GM23338 (cell line): Measurements from ENCODE around the gene ATG9A. TPM values are rescaled to one million over a fixed set of nuclear protein-coding genes. Genes with fewer than 3 reads are reported as not detected.

ENCODE experiments used
- ATAC-seq: fragments of 200-7000 bp; cut with Tn5 transposase; 3 replicates; pipeline ENCODE4 v1.9.1; 2020
- DNase-seq: peaks from one replicate; pipeline ENCODE4 v3.0.0-alpha.2; 2015; ENCODE audit warnings: low spot score
- H2AFZ ChIP-seq: fragments of 200-600 bp; sonication (generic); 2 replicates; pipeline ENCODE4 v1.8.0; 2016; ENCODE audit warnings: antibody characterized with exemption, mild to moderate bottlenecking, moderate library complexity
- H3F3A ChIP-seq: fragments of 200-600 bp; sonication (generic); replicated peaks from 2 replicates; pipeline ENCODE4 v1.8.0; 2017; ENCODE audit warnings: antibody characterized with exemption, mixed run types, low read depth
- H3K27ac ChIP-seq: fragments of 200-600 bp; sonication (generic); 2 replicates; pipeline ENCODE4 v1.6.1; 2016; ENCODE audit warnings: low read depth
- H3K27me3 ChIP-seq: fragments of 200-600 bp; sonication (generic); 2 replicates; pipeline ENCODE4 v1.8.0; 2016; ENCODE audit warnings: mild to moderate bottlenecking, mixed run types, moderate library complexity; ENCODE audit not compliant: insufficient read depth
- H3K36me3 ChIP-seq: fragments of 200-600 bp; sonication (generic); 2 replicates; pipeline ENCODE4 v1.8.0; 2016; ENCODE audit warnings: mild to moderate bottlenecking; ENCODE audit not compliant: insufficient read depth
- H3K4me1 ChIP-seq: fragments of 200-600 bp; sonication (generic); 2 replicates; pipeline ENCODE4 v1.8.0; 2016; ENCODE audit warnings: mild to moderate bottlenecking, moderate library complexity; ENCODE audit not compliant: insufficient read depth
- H3K4me2 ChIP-seq: fragments of 200-600 bp; sonication (generic); 2 replicates; pipeline ENCODE4 v1.7.1; 2017; ENCODE audit warnings: mixed run types
- H3K4me3 ChIP-seq: fragments of 200-600 bp; sonication (generic); 2 replicates; pipeline ENCODE4 v1.6.1; 2016; ENCODE audit warnings: mixed run types
- H3K79me2 ChIP-seq: fragments of 200-600 bp; sonication (generic); replicated peaks from 2 replicates; pipeline ENCODE4 v1.8.0; 2017; ENCODE audit warnings: mild to moderate bottlenecking; ENCODE audit not compliant: insufficient read depth
- H3K9me2 ChIP-seq: fragments of 200-600 bp; sonication (generic); 2 replicates; pipeline ENCODE4 v1.8.0; 2017; ENCODE audit not compliant: insufficient read depth
- H4K20me1 ChIP-seq: fragments of 200-600 bp; sonication (generic); replicated peaks from 2 replicates; pipeline ENCODE4 v1.8.0; 2017; ENCODE audit warnings: mild to moderate bottlenecking; ENCODE audit not compliant: insufficient read depth
- H3K27ac Mint-ChIP-seq: 2 replicates; pipeline ENCODE4 v1.8.0; 2020; ENCODE audit warnings: inconsistent platforms, mild to moderate bottlenecking, moderate library complexity, mixed read lengths
- H3K27me3 Mint-ChIP-seq: 3 replicates; pipeline ENCODE4 v1.8.0; 2022; ENCODE audit warnings: low read depth, mild to moderate bottlenecking, moderate library complexity, mixed read lengths, inconsistent platforms; ENCODE audit not compliant: insufficient read depth, poor library complexity
- H3K36me3 Mint-ChIP-seq: 3 replicates; pipeline ENCODE4 v1.8.0; 2021; ENCODE audit warnings: low read depth, mild to moderate bottlenecking, inconsistent platforms, moderate library complexity, mixed read lengths
- H3K4me1 Mint-ChIP-seq: 3 replicates; pipeline ENCODE4 v1.8.0; 2020; ENCODE audit warnings: mild to moderate bottlenecking, inconsistent platforms, mixed read lengths
- H3K4me3 Mint-ChIP-seq: 3 replicates; pipeline ENCODE4 v1.8.0; 2021; ENCODE audit warnings: moderate library complexity, mild to moderate bottlenecking, inconsistent platforms, mixed read lengths
- H3K9me3 Mint-ChIP-seq: 3 replicates; pipeline ENCODE4 v1.8.0; 2020; ENCODE audit warnings: moderate library complexity, mild to moderate bottlenecking, inconsistent platforms, mixed read lengths
- CREB1 ChIP-seq: fragments of 250-450 bp; sonication (Bioruptor Pico); IDR thresholded peaks from 2 replicates; pipeline ENCODE4 v1.5.0; 2020; ENCODE audit warnings: low read depth, mild to moderate bottlenecking, moderate library complexity
- ETS1 ChIP-seq: IDR thresholded peaks from 2 replicates; pipeline ENCODE4 v1.6.1; 2016; ENCODE audit warnings: antibody characterized with exemption
- JUNB ChIP-seq: IDR thresholded peaks from one replicate; pipeline ENCODE4 v1.6.1; 2016; ENCODE audit warnings: antibody characterized with exemption; ENCODE audit not compliant: unreplicated experiment
- NANOG ChIP-seq: IDR thresholded peaks from 2 replicates; pipeline ENCODE4 v1.6.1; 2016; ENCODE audit warnings: antibody characterized with exemption, borderline replicate concordance
- POLR2AphosphoS5 ChIP-seq: IDR thresholded peaks from 2 replicates; pipeline ENCODE4 v1.6.1; 2016; ENCODE audit warnings: antibody characterized with exemption, low read depth
- REST ChIP-seq: IDR thresholded peaks from one replicate; pipeline ENCODE4 v1.6.1; 2018; ENCODE audit warnings: antibody characterized with exemption; ENCODE audit not compliant: unreplicated experiment
- ZNF331 ChIP-seq: fragments of 250-450 bp; sonication (Bioruptor Pico); IDR thresholded peaks from 2 replicates; pipeline ENCODE4 v1.5.0; 2020; ENCODE audit warnings: low read depth, mild to moderate bottlenecking, moderate library complexity
- polyA plus RNA-seq: library from polyadenylated mRNA; unstranded; fragments of >200 nt; fragmentation: Nextera tagmentation; extraction: Ambion mirVana; gene quantifications from 2 replicates; pipeline ENCODE4 v1.2.1, GENCODE V29; 2016
- total RNA-seq: library from RNA; depleted of rRNA; stranded (reverse); fragments of >200 nt; shearing (Covaris generic); gene quantifications from 2 replicates; pipeline ENCODE4 v1.2.3, GENCODE V29; 2014

ATG9A gene
- total and polyA plus RNA-seq, 2 experiments from 2014 or later = 20.7 to 54.2 TPM

GRCh38 chr2:219253753-219254589 is 24.5 kb upstream of the ATG9A start, which contains the start of gene TUBA4A:
Gene TUBA4A (minus strand): TSS chr2:219253918. CDS start chr2:219253858, 60 bp downstream.
- ATAC-seq = peak; percentile 78

GRCh38 chr2:219252900-219253752 is 23.7 kb upstream of the ATG9A start, which contains the start of gene TUBA4B:
Gene TUBA4B (plus strand): TSS chr2:219253243. CDS start chr2:219253408, 165 bp downstream.
- H3K4me2 ChIP-seq = peak within 1 kb of the TSS; percentile 96
- peak within 1 kb of the TSS; percentile 74 for H3K4me3 ChIP-seq
- Mint-ChIP-seq H3K27ac (peak within 1 kb of the TSS; percentile 77), H3K4me1 (peaks cover 43% of the 10 kb centered on the region), H3K9me3 (no peaks in the 10 kb centered on the region), H3K4me3 (peak within 1 kb of the TSS; percentile 85), H3K36me3 (peaks cover 37% of the 10 kb centered on the region), H3K27me3 (peaks cover 41% of the 10 kb centered on the region)
- no peaks in the 10 kb centered on the region; the same call in 1 of the 2 replicates for H3F3A ChIP-seq
- H3K27ac ChIP-seq = no peak within 1 kb of the TSS
- H3K36me3 ChIP-seq = peaks cover 3% of the 10 kb centered on the region; the same call in 1 of the 2 replicates
- H4K20me1 ChIP-seq = no peaks in the 10 kb centered on the region
- H3K79me2 ChIP-seq = no peaks in the 10 kb centered on the region
- H3K27me3 ChIP-seq = peaks cover 48% of the 10 kb centered on the region
- no peaks in the 10 kb centered on the region for H3K9me2 ChIP-seq
- no peak for TF ChIP-seq NANOG
- 0 out of 2 replicates have a peak, but pooled peaks have one; percentile 47 for TF ChIP-seq ETS1
- TF ChIP-seq CREB1 (CRISPR knock-in tag) = 0 out of 2 replicates have a peak, but pooled peaks have one; percentile 20
- peaks cover 7% of the 10 kb centered on the region; the same call in 1 of the 2 replicates for H3K4me1 ChIP-seq
- DNase-seq (peak; percentile 81), ATAC-seq (peak; percentile 66)
- peak within 1 kb of the TSS; percentile 84 for H2AFZ ChIP-seq

More at GRCh38 chr2:219253753-219254589, 24.5 kb upstream of the ATG9A start, which contains the start of gene TUBA4A:
- H3K36me3 Mint-ChIP-seq = peaks cover 30% of the 10 kb centered on the region
- H3K4me1 Mint-ChIP-seq = peaks cover 36% of the 10 kb centered on the region
- Histone ChIP-seq H3F3A (no peaks in the 10 kb centered on the region; the same call in 1 of the 2 replicates), H3K27me3 (peaks cover 48% of the 10 kb centered on the region), H3K36me3 (peaks cover 3% of the 10 kb centered on the region; the same call in 1 of the 2 replicates), H3K9me2 (no peaks in the 10 kb centered on the region), H3K27ac (no peak within 1 kb of the TSS), H3K79me2 (no peaks in the 10 kb centered on the region), H3K4me2 (peak within 1 kb of the TSS; percentile 96), H3K4me3 (peak within 1 kb of the TSS; percentile 74), H2AFZ (peak within 1 kb of the TSS; percentile 84), H3K4me1 (peaks cover 7% of the 10 kb centered on the region; the same call in 1 of the 2 replicates), H4K20me1 (no peaks in the 10 kb centered on the region)
- H3K27ac Mint-ChIP-seq = peak within 1 kb of the TSS; percentile 77
- no peaks in the 10 kb centered on the region for H3K9me3 Mint-ChIP-seq
- peak; percentile 86 for DNase-seq
- TF ChIP-seq POLR2AphosphoS5 (peak; percentile 91), CREB1 (CRISPR knock-in tag) (no peak)
- peaks cover 39% of the 10 kb centered on the region for H3K27me3 Mint-ChIP-seq
- H3K4me3 Mint-ChIP-seq = peak within 1 kb of the TSS; percentile 85

GRCh38 chr2:219252570-219252899 is 23.1 kb upstream of the ATG9A start:
- no peaks in the 10 kb centered on the region for H3K9me3 Mint-ChIP-seq
- H3K4me1 Mint-ChIP-seq = peaks cover 44% of the 10 kb centered on the region
- ATAC-seq (peak; percentile 1), DNase-seq (no peak)
- no peaks in the 10 kb centered on the region; the same call in 1 of the 2 replicates for H3F3A ChIP-seq
- peak overlapping the region; percentile 85 for H3K4me3 Mint-ChIP-seq
- peaks cover 40% of the 10 kb centered on the region for H3K36me3 Mint-ChIP-seq
- H3K4me2 ChIP-seq = peak overlapping the region; percentile 96
- no peaks in the 10 kb centered on the region for H4K20me1 ChIP-seq
- H2AFZ ChIP-seq = peak overlapping the region; percentile 19
- H3K36me3 ChIP-seq = peaks cover 3% of the 10 kb centered on the region; the same call in 1 of the 2 replicates
- H3K4me3 ChIP-seq = peak overlapping the region; percentile 74
- peak overlapping the region; percentile 70; the same call in 1 of the 2 replicates for H3K27ac Mint-ChIP-seq
- peaks cover 48% of the 10 kb centered on the region for H3K27me3 ChIP-seq
- H3K27ac ChIP-seq = no peak overlapping the region
- no peaks in the 10 kb centered on the region for H3K79me2 ChIP-seq
- no peaks in the 10 kb centered on the region for H3K9me2 ChIP-seq
- H3K4me1 ChIP-seq = peaks cover 7% of the 10 kb centered on the region; the same call in 1 of the 2 replicates
- H3K27me3 Mint-ChIP-seq = peaks cover 41% of the 10 kb centered on the region
- TF ChIP-seq REST = no peak
- no peak for TF ChIP-seq JUNB
- no peak for TF ChIP-seq ETS1
- TF ChIP-seq ZNF331 (CRISPR knock-in tag) = no peak
